Measurements from ENCODE around the gene TBC1D12. TPM values are rescaled to one million over a fixed set of nuclear protein-coding genes. Genes with fewer than 3 reads are reported as not detected.
"Not testable (repeated sequence)": the region's sequence is repeated elsewhere in the genome, so short reads cannot be mapped to it uniquely, and the experiment has no call there.

TBC1D12 gene
- total RNA-seq, 1 donor from 2014 or later, result 10.1 TPM

DNA sequence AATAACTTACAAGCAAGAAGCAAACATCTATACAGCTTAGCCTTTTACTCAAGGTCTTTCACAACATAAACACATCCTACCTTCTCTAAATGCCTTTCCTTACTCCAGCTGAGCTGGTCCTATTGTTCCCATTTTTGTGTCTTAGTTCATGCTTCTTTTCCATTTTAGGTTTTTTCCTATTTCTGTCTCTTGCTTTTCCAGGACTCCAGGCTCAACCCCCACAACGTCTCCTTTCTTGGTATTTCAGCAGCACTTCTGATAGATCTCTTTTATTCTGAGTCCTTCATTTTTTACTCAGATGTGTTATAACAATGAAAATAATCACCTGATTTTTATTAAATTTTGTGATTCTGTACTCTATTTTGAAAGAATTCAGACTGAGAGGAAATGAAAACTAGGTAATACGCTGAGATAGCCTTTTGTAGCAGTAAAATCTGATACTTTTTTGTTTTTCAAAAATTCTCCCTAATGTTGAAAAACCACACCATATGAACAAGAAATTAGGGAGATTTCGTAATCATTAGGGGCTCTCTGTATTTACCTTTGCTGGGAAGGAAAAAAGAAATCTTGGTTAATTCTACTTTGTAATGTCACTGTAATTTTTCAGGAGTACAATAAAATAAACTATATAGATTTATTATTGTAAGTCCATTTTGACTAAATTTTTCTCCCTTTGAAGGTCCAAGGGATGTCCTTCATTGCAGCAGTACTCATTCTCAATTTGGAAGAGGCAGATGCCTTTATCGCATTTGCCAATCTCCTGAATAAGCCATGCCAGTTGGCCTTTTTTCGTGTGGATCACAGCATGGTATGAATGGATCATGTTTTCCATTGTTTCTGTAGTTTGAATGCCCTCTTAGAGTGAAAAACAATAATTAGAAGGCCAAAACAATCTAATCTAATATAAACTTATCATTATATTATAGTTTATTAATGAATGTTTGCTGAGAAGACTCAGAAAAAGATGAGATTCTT is 119.2 kb downstream of the TBC1D12 start:
- peaks cover 2% of the 10 kb centered on the region for H3K9me3 Mint-ChIP-seq
- no peak overlapping the region for H3K27ac Mint-ChIP-seq
- H3K36me3 Mint-ChIP-seq, result peaks cover 10% of the 10 kb centered on the region
- no peaks in the 10 kb centered on the region for H3K27me3 Mint-ChIP-seq (ENCODE audit: low read depth)
- H3K4me1 Mint-ChIP-seq, result no peaks in the 10 kb centered on the region
- no peak overlapping the region for H3K4me3 Mint-ChIP-seq
- DNase-seq (ENCODE audit: low spot score in 2 of 2, unreplicated experiment in 2 of 2), result no peak
- TF ChIP-seq, protein P1, sequence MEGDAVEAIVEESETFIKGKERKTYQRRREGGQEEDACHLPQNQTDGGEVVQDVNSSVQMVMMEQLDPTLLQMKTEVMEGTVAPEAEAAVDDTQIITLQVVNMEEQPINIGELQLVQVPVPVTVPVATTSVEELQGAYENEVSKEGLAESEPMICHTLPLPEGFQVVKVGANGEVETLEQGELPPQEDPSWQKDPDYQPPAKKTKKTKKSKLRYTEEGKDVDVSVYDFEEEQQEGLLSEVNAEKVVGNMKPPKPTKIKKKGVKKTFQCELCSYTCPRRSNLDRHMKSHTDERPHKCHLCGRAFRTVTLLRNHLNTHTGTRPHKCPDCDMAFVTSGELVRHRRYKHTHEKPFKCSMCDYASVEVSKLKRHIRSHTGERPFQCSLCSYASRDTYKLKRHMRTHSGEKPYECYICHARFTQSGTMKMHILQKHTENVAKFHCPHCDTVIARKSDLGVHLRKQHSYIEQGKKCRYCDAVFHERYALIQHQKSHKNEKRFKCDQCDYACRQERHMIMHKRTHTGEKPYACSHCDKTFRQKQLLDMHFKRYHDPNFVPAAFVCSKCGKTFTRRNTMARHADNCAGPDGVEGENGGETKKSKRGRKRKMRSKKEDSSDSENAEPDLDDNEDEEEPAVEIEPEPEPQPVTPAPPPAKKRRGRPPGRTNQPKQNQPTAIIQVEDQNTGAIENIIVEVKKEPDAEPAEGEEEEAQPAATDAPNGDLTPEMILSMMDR (IDR thresholded peaks at IDR 0.05; ENCODE audit: unreplicated experiment), result no peak

GRCh38 chr10:94524146-94524545 is 121.8 kb downstream of the TBC1D12 start:
- Mint-ChIP-seq H3K27me3 (ENCODE audit: low read depth) (no peaks in the 10 kb centered on the region), H3K36me3 (peaks cover 23% of the 10 kb centered on the region), H3K4me3 (no peak overlapping the region), H3K27ac (no peak overlapping the region), H3K4me1 (no peaks in the 10 kb centered on the region), H3K9me3 (peaks cover 13% of the 10 kb centered on the region)
- TF ChIP-seq, protein P1 (IDR thresholded peaks at IDR 0.05; ENCODE audit: unreplicated experiment), result no peak
- DNase-seq (ENCODE audit: low spot score in 2 of 2, unreplicated experiment in 2 of 2), result no peak

DNA sequence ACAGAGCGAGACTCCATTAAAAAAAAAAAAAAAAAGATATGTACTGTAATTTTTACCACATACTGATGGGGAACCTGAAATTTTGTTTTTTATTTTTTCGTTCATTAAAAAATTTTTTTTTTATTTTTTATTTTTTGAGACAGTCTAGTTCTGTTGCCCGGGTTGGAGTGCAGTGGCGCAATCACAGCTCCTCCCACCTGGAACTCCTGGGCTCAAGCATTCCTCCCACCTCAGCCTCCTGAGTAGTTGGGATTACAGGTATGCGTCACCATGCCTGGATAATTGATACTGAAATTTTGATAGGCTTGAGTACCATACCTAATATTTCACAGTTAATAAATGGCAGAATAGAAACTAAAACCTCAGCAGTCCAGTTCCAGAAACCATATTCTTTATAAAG is 122.4 kb downstream of the TBC1D12 start:
- Mint-ChIP-seq H3K4me1 (no peaks in the 10 kb centered on the region), H3K27ac (no peak overlapping the region), H3K36me3 (peaks cover 23% of the 10 kb centered on the region), H3K9me3 (peaks cover 13% of the 10 kb centered on the region), H3K4me3 (no peak overlapping the region), H3K27me3 (ENCODE audit: low read depth) (no peaks in the 10 kb centered on the region)
- TF ChIP-seq, protein P1 (IDR thresholded peaks at IDR 0.05; ENCODE audit: unreplicated experiment), result no peak
- DNase-seq (ENCODE audit: low spot score in 2 of 2, unreplicated experiment in 2 of 2), result no peak

- not testable (repeated sequence) for H3K27ac Mint-ChIP-seq; H3K4me1 Mint-ChIP-seq; H3K4me3 Mint-ChIP-seq; DNase-seq (ENCODE audit: low spot score in 2 of 2, unreplicated experiment in 2 of 2); H3K27me3 Mint-ChIP-seq (ENCODE audit: low read depth)
- Mint-ChIP-seq H3K9me3 (peaks cover 11% of the 10 kb centered on the region), H3K36me3 (peaks cover 17% of the 10 kb centered on the region)
These were observed 129.2 kb downstream of the TBC1D12 start for GRCh38 chr10:94531550-94531949.

GRCh38 chr10:94533027-94533426 is 130.7 kb downstream of the TBC1D12 start:
- DNase-seq (ENCODE audit: low spot score in 2 of 2, unreplicated experiment in 2 of 2), result no peak
- Mint-ChIP-seq H3K9me3 (no peaks in the 10 kb centered on the region), H3K27ac (no peak overlapping the region), H3K36me3 (peaks cover 7% of the 10 kb centered on the region), H3K4me3 (no peak overlapping the region), H3K4me1 (no peaks in the 10 kb centered on the region), H3K27me3 (ENCODE audit: low read depth) (no peaks in the 10 kb centered on the region)
- TF ChIP-seq, protein P1 (IDR thresholded peaks at IDR 0.05; ENCODE audit: unreplicated experiment), result no peak

- not testable (repeated sequence) for H3K27me3 Mint-ChIP-seq (ENCODE audit: low read depth); H3K36me3 Mint-ChIP-seq; H3K27ac Mint-ChIP-seq; DNase-seq (ENCODE audit: low spot score in 2 of 2, unreplicated experiment in 2 of 2); H3K9me3 Mint-ChIP-seq; H3K4me3 Mint-ChIP-seq
- peaks cover 19% of the 10 kb centered on the region for H3K4me1 Mint-ChIP-seq
These were observed 139.9 kb downstream of the TBC1D12 start for GRCh38 chr10:94542282-94542681.
